HG02623 (cell line): ENCODE results near the gene FLT4.
"Not testable (repeated sequence)": the region's sequence is repeated elsewhere in the genome, so short reads cannot be mapped to it uniquely, and the experiment has no call there.

Experiments
- ATAC-seq: cut with Tn5 transposase; IDR thresholded peaks from one replicate; pipeline ENCODE4 v1.9.1; 2021; ENCODE audit warnings: moderate library complexity; ENCODE audit not compliant: unreplicated experiment

Gene FLT4

GRCh38 chr5:180649297-180650039 lies at the start of gene FLT4:
FLT4 (minus strand) TSS chr5:180649600; CDS start chr5:180649545, 55 bp downstream.
- ATAC-seq, result no peak

GRCh38 chr5:180699042-180699441 lies 49.6 kb upstream of the FLT4 start:
- ATAC-seq, result no peak

- ATAC-seq, result no peak
These were observed 46.7 kb upstream of the FLT4 start for GRCh38 chr5:180696116-180696515.

- no peak for ATAC-seq
These were observed 43.0 kb upstream of the FLT4 start for GRCh38 chr5:180692429-180692828.

- no peak for ATAC-seq
These were observed 41.6 kb upstream of the FLT4 start for GRCh38 chr5:180691046-180691445.

- ATAC-seq, result no peak
These were observed 41.2 kb upstream of the FLT4 start for GRCh38 chr5:180690562-180690961.

GRCh38 chr5:180689775-180690174 lies 40.4 kb upstream of the FLT4 start:
- ATAC-seq, result no peak

- ATAC-seq, result no peak
These were observed 39.8 kb upstream of the FLT4 start for GRCh38 chr5:180689071-180689694.

- no peak for ATAC-seq
These were observed 39.1 kb upstream of the FLT4 start for GRCh38 chr5:180688330-180689070.

- ATAC-seq, result not testable (repeated sequence)
These were observed 37.4 kb upstream of the FLT4 start for GRCh38 chr5:180686799-180687198.

GRCh38 chr5:180684623-180685161 lies 35.3 kb upstream of the FLT4 start:
- ATAC-seq, result no peak

- no peak for ATAC-seq
These were observed 34.0 kb upstream of the FLT4 start for GRCh38 chr5:180683220-180683922.

- no peak for ATAC-seq
These were observed 33.2 kb upstream of the FLT4 start for GRCh38 chr5:180682560-180682959.

- not testable (repeated sequence) for ATAC-seq
These were observed 32.6 kb upstream of the FLT4 start for GRCh38 chr5:180682008-180682407.

- not testable (repeated sequence) for ATAC-seq
These were observed 28.9 kb upstream of the FLT4 start for GRCh38 chr5:180678319-180678718.

GRCh38 chr5:180675036-180675635 lies 25.7 kb upstream of the FLT4 start:
- ATAC-seq, result no peak

- not testable (repeated sequence) for ATAC-seq
These were observed 24.7 kb upstream of the FLT4 start for GRCh38 chr5:180674090-180674475.

- ATAC-seq, result no peak
These were observed 24.1 kb upstream of the FLT4 start for GRCh38 chr5:180673371-180674089.

GRCh38 chr5:180671958-180672524 lies 22.6 kb upstream of the FLT4 start:
- not testable (repeated sequence) for ATAC-seq
